ENCODE measurements around the gene CLP1.
"Not testable (repeated sequence)": the region's sequence is repeated elsewhere in the genome, so short reads cannot be mapped to it uniquely, and the experiment has no call there.

CLP1 gene

DNA sequence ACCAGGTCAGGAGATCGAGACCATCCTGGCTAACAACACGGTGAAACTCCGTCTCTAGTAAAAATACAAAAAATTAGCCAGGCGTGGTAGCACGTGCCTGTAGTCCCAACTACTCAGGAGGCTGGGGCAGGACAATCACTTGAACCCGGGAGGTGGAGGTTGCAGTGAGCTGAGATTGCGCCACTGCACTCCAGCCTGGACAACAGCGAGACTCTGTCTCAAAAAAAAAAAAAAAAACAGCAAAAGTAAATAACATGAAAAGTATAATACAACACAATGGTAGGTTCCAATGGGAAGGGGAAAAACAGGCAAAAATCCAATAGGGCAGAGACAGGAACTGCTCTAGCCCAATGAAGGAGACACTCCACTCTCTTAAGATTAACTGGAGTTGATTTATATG is 47.9 kb downstream of the CLP1 start:
- not testable (repeated sequence) for H3K23ac ChIP-seq (ENCODE audit: low read length); H3K79me1 ChIP-seq (ENCODE audit: low read length); H3K27me3 ChIP-seq (ENCODE audit: insufficient read depth, low read length, poor library complexity); H4K5ac ChIP-seq (ENCODE audit: low read length); H4K8ac ChIP-seq (ENCODE audit: low read depth, low read length); H3K4ac ChIP-seq (ENCODE audit: low read depth, low read length); H2AK5ac ChIP-seq (ENCODE audit: low read length); H3K4me1 ChIP-seq (ENCODE audit: control insufficient read depth, low read depth, low read length); H2BK15ac ChIP-seq (replicated peaks; ENCODE audit: low read depth); H3K56ac ChIP-seq (ENCODE audit: low read length); H3K4me3 ChIP-seq (ENCODE audit: low read length); DNase-seq; H3K9ac ChIP-seq (ENCODE audit: low read length); H2BK120ac ChIP-seq (ENCODE audit: low read depth, low read length); H3K4me2 ChIP-seq (ENCODE audit: low read length); H3K36me3 ChIP-seq (ENCODE audit: control insufficient read depth, insufficient read depth, low read length); H3K27ac ChIP-seq (ENCODE audit: low read depth, low read length); H3K79me2 ChIP-seq (ENCODE audit: control insufficient read depth, insufficient read depth, low read length); H3K18ac ChIP-seq (ENCODE audit: low read length); H2BK5ac ChIP-seq (ENCODE audit: low read length)
- WGBS (ENCODE audit: extremely low coverage, insufficient coverage, low lambda C conversion rate), result no CpG with 5 or more reads among the region's 8 CpGs

- Histone ChIP-seq H2AK5ac (ENCODE audit: low read length) (no peak overlapping the region), H3K56ac (ENCODE audit: low read length) (no peak overlapping the region), H4K8ac (ENCODE audit: low read depth, low read length) (no peak overlapping the region), H3K79me1 (ENCODE audit: low read length) (peaks cover 9% of the 10 kb centered on the region), H3K4ac (ENCODE audit: low read depth, low read length) (no peak overlapping the region), H2BK15ac (replicated peaks; ENCODE audit: low read depth) (no peak overlapping the region), H2BK120ac (ENCODE audit: low read depth, low read length) (no peak overlapping the region), H3K4me2 (ENCODE audit: low read length) (no peak overlapping the region), H3K4me1 (ENCODE audit: control insufficient read depth, low read depth, low read length) (peaks cover 4% of the 10 kb centered on the region), H3K4me3 (ENCODE audit: low read length) (no peak overlapping the region), H4K5ac (ENCODE audit: low read length) (no peak overlapping the region), H3K36me3 (ENCODE audit: control insufficient read depth, insufficient read depth, low read length) (no peaks in the 10 kb centered on the region), H2BK5ac (ENCODE audit: low read length) (no peak overlapping the region), H3K18ac (ENCODE audit: low read length) (no peak overlapping the region), H3K27me3 (ENCODE audit: insufficient read depth, low read length, poor library complexity) (no peaks in the 10 kb centered on the region), H3K9ac (ENCODE audit: low read length) (no peak overlapping the region), H3K79me2 (ENCODE audit: control insufficient read depth, insufficient read depth, low read length) (peaks cover 33% of the 10 kb centered on the region), H3K27ac (ENCODE audit: low read depth, low read length) (no peak overlapping the region), H3K23ac (ENCODE audit: low read length) (no peak overlapping the region)
- WGBS (ENCODE audit: extremely low coverage, insufficient coverage, low lambda C conversion rate), result no CpG with 5 or more reads among the region's 5 CpGs
- DNase-seq, result no peak
These were observed 52.3 kb downstream of the CLP1 start for GRCh38 chr11:57709802-57710367.

Small RNAs within 50 kb of the gene (small RNA-seq; reads per million reads assigned to genes)
- gene MIR130A (ENCODE audit: insufficient read depth), result 13,998 reads per million, percentile 100 among the genes with 10 or more reads in this experiment

Data from mesendoderm (in vitro differentiated cells).